Measurements from ENCODE around the gene TAAR9.
"Not testable (repeated sequence)": the region's sequence is repeated elsewhere in the genome, so short reads cannot be mapped to it uniquely, and the experiment has no call there.

TAAR9 gene

GRCh38 chr6:132520953-132521352, 17.1 kb upstream of the TAAR9 start:
- DNase-seq = no peak

GRCh38 chr6:132524646-132525045, 13.4 kb upstream of the TAAR9 start:
- no peak for DNase-seq

GRCh38 chr6:132525866-132526265, 12.2 kb upstream of the TAAR9 start:
- no peak for DNase-seq

- DNase-seq = no peak
These were observed 11.6 kb upstream of the TAAR9 start for GRCh38 chr6:132526461-132526860.

GRCh38 chr6:132527791-132528190, 10.3 kb upstream of the TAAR9 start:
- no peak for DNase-seq

- peak; percentile 83 for DNase-seq
These were observed 7.6 kb upstream of the TAAR9 start for GRCh38 chr6:132530293-132530974.

GRCh38 chr6:132534546-132534945, 3.5 kb upstream of the TAAR9 start:
- DNase-seq = not testable (repeated sequence)

GRCh38 chr6:132537145-132537544, 932 bp upstream of the TAAR9 start:
- DNase-seq = no peak

- DNase-seq = no peak
These were observed 6.7 kb downstream of the TAAR9 start for GRCh38 chr6:132544826-132545225.

- DNase-seq = no peak
These were observed 10.8 kb downstream of the TAAR9 start for GRCh38 chr6:132548746-132549463.

- no peak for DNase-seq
These were observed 13.1 kb downstream of the TAAR9 start for GRCh38 chr6:132551214-132551613.

GRCh38 chr6:132552372-132552771, 14.3 kb downstream of the TAAR9 start, which contains the start of gene TAAR8:
Gene TAAR8, plus strand, starts transcription at chr6:132552672. Its CDS starts 21 bp downstream, at chr6:132552693.
- no peak for DNase-seq

- DNase-seq = not testable (repeated sequence)
These were observed 22.0 kb downstream of the TAAR9 start for GRCh38 chr6:132560087-132560486.

- no peak for DNase-seq
These were observed 28.3 kb downstream of the TAAR9 start for GRCh38 chr6:132566404-132566803.

- no peak for DNase-seq
These were observed 29.5 kb downstream of the TAAR9 start for GRCh38 chr6:132567566-132567965.

GRCh38 chr6:132568611-132569010, 30.5 kb downstream of the TAAR9 start:
- DNase-seq = no peak

GRCh38 chr6:132569170-132569569, 31.1 kb downstream of the TAAR9 start:
- DNase-seq = no peak

- DNase-seq = no peak
These were observed 32.2 kb downstream of the TAAR9 start, which contains the start of gene TAAR6 for GRCh38 chr6:132570221-132570777. Gene TAAR6, plus strand, starts transcription at chr6:132570322. Its CDS starts 0 bp downstream, at chr6:132570322.

- DNase-seq = no peak
These were observed 33.7 kb downstream of the TAAR9 start for GRCh38 chr6:132571774-132572173.

GRCh38 chr6:132584698-132585097, 46.6 kb downstream of the TAAR9 start:
- no peak for DNase-seq

GRCh38 chr6:132587424-132587823, 49.3 kb downstream of the TAAR9 start:
- DNase-seq = no peak
